GM18519 (cell line): ENCODE measurements around the gene MFRP.

Experiments used
- ATAC-seq: cut with Tn5 transposase; IDR thresholded peaks from one replicate; pipeline ENCODE4 v1.9.1; 2021; ENCODE audit warnings: mild to moderate bottlenecking, moderate library complexity; ENCODE audit not compliant: unreplicated experiment, low FRiP score

MFRP gene

DNA sequence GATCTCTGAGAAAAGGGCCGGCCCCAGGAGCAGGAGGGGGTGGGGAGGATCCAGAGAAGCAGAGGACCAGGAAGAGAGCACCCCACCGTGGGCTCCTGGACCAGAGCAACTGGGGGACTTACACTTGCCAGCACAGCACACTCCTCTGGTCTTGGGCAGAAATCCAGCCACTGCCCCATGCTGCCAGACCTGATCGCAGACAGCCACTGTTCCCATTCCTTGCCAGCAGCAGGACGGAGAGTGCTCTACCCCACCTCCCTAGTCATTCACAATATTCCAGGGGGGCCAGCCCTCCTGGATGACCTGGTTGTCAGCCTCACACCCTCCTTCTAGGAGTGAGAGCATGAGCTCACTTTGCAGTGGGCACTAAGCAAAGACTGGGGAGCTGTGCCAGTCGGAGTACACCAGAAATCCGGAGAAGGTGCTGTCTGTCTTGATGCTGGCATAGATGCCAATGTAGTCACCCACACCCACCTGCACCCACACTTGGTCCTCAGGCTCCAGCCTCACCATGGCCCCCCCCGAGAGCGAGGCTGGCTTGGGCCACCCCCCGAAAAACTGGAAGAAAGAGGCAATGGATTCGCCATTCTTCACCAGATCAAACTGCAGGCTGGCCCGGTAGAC lies 7.4 kb downstream of the MFRP start:
- ATAC-seq, result no peak

DNA sequence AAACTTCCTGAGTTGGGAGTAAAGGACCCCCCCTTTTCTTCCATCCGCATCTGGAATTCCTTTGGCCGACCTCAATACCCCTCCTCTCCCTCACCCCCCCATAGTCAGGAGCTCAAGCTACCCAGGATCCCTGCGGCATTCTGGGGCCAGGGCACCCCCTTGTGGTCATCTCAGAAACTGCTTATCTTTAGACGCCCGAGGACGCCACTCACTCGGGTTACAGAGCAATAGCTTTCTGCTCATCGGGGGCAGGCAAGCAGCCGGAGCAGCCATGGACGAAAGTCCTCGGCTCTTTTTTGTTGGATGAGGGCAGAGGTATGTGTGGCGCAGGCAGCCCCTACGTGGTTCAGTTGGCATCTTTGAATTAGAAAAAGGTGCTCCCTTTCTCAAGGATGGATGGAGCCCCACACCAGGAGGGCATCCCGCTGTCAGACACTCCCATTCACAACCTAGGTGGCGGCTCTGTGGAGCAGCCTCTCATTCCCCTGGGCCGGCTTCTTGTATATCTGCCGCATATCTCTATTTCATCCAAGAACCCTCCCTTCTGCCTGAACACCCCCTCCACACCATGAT lies 8.1 kb downstream of the MFRP start:
- ATAC-seq, result no peak

DNA sequence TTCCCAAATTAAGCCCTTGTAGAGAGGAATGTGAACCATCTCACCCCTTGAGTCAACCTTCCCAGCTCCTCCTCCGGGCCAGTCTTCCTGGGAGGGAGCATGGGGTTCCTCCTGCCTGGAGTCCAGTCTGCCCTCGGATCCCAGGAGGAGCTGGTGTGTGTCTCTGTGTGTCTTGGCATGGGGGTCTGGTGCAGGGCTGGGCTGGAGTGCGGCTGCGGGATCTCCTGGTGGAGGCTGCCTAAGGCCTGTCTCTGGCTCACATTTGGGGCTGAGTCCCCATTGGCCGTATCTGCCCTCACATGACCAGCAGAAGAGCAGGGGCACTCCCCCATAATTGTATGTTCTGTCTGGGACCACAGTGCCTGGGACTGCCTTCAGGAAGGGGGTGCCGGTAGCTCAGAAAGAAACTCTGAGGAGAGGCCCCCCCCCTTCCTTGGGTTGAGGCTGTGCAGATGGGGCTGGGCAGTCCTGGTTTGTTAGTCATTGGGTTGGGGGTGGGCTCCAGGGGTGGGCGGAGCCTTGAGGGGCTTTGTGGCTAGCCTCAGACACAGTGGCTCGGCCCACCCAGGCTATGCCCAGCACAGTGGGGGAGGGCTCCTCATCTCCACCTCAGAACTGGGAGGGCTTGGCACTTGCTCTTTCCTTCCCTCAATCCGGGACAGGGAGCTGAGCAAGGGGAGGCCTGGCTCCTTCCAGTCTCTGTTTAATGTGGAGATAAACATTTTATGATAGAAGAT lies 8.8 kb downstream of the MFRP start:
- ATAC-seq, result no peak

DNA sequence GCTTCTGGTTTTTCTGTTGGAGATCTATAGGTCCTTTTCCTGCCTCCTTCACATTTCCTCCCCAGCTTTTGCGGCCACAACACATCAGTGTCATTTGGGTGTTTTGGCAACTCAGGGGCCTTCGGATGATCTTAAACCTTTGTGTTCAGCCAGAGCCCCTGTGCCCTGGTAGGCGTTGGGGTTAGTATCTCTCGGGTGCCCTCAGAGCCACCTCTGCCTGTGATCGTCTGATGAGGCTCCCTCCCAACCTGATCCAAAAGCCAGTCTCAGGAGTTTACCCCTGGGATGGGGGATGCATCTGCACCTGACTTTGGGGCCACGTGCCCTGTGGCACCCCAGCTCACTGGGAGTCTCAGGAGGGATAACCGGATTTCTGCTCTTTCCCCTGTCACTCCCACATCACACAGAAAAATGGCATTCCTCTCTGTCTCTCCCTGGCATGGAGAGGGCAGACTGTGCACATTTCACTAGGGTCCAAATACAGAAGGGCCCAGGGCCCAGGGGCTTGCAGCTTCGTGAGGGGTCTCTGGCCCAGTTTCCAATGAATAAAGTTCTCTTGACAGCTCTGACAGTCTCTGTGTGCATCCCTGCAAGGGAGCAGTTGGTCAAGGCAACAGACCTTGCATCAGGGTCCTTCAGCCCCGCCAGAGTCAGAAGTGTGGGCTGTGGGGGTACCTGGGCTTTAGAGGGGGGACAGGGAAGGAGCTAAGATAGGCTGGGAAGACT lies 9.6 kb downstream of the MFRP start:
- no peak for ATAC-seq

DNA sequence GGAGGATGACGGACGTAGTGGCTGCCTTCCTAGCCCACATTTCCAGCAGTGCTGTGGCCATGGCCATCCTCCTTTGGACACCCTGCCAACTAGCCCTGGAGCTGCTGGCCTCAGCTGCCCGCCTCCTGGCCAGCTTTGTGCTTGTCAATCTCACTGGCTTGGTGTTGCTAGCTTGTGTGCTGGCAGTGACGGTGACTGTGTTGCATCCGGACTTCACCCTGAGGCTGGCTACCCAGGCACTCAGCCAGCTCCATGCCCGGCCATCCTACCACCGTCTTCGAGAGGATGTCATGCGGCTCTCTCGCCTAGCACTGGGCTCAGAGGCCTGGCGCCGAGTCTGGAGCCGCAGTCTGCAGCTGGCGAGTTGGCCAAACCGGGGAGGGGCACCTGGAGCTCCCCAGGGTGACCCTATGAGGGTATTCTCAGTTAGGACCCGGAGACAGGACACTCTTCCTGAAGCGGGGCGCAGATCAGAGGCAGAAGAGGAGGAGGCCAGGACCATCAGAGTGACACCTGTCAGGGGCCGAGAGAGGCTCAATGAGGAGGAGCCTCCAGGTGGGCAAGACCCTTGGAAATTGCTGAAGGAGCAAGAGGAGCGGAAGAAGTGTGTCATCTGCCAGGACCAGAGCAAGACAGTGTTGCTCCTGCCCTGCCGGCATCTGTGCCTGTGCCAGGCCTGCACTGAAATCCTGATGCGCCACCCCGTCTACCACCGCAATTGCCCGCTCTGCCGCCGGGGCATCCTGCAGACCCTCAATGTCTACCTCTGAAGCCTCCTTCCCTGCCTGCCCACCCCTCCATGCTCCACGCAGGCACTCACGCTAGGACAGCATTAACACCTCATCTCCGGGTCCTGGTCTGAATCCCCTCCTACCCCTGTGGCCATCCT lies 10.6 kb downstream of the MFRP start:
- no peak for ATAC-seq

DNA sequence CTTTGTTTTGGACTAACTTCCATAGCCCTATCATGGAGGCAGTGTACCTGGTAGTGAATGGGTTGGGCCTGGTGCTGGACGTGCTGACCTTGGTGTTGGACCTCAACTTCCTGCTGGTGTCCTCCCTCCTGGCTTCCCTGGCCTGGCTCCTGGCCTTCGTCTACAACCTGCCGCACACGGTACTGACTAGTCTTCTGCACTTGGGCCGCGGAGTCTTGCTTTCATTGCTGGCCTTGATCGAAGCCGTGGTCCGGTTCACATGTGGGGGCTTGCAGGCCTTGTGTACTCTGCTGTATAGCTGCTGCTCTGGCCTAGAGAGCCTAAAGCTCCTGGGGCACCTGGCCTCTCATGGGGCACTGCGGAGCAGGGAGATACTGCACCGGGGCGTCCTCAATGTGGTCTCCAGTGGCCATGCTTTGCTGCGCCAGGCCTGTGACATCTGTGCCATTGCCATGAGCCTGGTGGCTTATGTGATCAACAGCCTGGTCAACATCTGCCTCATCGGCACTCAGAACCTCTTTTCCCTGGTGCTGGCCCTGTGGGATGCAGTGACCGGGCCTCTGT lies 11.3 kb downstream of the MFRP start:
- ATAC-seq, result no peak

DNA sequence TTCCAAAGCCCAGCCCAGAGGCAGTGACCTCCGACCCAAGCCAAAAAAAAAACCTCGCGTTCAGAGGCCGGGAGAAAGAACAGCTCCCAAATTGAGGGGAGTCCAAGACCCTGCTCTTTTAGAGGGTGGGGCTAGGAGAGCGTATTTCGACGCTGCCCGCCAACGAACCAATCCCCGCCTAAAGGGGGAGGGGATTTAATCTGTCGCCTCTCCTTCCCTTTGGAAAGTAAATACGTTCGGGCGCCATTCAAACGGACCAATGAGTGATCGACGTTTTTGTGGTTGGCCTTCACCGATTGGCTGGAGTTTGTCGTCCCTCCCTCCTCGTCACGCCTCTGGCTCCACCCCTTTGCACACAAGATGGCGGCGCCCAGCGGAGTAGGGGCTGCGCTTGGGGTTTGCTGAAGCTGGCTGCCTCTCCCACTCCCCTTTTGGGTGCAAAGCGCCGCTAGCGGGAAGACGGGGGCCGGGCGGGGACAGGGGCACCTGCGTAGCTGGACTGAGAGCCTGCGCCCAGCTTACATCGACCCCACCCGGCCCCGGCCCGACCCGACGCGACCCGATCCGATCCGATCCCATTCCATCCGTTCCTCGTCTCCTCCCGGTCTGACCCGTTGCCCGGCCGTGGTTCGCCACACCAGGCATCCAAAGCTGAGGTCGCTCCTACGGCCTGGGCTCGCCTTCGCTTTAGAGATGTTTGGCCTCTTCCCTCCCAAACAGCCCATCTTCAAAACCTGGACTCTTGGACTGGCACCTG lies 12.2 kb downstream of the MFRP start, which contains the start of gene RNF26:
RNF26 (plus strand) TSS at position 354 of the 757 bp plus-strand sequence. CDS start 596 bp downstream, outside the sequence.
- peak; percentile 86 for ATAC-seq

DNA sequence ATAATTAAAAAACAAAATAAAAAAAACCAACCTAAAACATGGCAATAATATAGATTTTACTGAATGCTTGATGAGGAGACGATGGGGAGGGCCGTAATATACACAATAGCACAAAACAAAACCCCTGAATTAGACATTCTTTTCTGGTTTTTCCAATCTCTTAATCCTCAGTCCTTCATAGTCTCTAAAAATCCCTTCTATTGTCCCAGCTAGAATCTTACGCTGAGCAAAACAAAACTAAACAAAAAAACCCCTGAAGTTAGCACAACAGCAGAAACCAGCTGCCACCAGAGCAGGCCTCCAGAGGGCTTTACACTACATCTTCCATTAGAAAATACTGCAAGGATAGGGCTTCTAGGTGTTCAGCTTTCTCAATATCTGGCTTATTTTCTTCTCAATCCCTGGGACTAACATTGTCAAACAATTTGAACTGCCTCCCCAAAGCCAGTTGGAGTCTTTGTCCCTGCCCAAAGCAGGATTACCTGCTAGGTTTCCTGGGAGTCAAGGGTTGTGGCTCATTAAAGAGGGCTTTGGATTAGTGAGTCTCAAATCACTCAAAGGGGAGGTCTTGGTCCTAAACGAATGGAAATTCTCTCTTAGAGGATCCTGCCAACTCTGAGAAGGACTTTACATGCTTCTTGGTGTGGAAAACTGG lies 14.3 kb downstream of the MFRP start:
- ATAC-seq, result no peak

DNA sequence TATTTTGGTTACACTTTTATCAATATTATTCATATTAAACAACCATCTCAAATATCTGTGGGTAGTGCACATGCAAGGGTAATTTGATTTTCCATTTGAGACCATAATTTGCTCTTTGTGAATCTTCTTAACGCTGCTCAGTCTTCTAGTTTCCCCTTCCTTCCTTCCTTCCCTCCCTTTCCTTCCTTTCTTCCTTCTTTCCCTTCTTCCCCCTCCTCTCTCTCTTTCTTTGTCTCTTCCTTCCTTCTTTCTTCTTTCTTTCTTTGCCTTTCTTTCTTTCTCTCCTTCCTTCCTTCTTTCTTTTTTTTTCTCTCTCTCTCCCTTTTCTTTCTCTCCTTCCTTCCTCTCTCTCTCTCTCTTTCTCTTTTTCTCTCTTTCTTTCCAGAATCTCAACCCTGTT lies 16.3 kb downstream of the MFRP start:
- ATAC-seq, result no peak

DNA sequence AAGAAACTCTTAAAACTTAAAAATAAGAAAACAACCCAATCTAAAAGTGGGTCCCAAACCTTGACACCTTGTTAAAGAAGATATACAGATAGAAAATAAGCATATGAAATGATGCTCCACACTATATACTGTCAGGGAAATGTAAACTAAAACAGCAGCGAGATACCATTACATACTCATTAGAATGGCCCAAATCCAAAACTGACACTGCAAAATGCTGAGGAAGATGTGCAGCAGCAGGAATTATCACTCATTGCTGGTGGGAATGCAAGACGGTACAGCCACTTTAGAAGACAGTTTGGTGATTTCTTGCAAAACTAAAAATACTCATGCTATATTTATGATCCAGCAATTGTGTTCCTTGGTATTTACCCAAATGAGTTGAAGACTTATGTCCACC lies 17.2 kb downstream of the MFRP start:
- no peak for ATAC-seq

DNA sequence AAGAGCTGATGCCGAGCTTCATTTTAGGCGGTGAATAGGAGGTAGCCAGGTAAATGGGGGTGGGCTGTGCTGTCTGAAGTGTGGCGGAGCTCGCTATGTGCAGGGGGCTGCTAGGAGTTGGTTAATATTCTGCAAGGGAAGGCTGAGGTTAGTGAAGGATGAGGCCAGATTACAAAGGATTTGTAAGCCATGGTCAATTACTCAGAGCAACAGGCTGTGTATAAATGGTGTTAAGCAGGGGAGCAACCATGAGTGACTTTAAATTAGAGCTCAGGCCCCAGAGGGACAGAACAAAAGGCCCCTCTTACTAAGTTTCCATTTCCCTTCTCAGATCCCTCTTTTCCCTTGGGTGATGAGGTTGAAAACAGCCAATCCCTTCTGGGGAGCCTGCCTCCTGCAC lies 22.3 kb downstream of the MFRP start:
- no peak for ATAC-seq

DNA sequence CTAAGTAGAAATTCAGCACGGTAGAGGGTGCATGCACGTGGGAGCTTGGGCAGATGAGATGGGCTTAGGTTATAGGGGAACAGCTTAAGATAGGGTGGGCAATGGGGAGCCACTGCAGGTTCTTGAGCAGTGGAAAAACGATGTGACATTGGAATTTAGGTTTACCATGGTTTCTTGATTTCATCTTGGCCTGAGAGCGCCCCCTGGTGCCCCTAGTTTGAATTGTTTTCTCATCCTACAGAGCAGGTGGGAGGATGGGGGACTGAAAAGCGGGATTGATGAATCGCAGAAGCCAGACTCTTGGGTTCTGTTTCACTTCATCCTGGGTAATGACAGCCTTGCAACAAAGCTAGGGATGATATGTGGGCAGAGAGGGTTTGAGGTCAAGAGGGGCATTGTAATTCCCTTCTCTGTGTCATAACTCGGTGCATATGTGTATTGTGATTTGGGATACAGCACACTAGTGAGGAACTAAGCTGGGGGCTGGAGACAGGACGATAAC lies 22.9 kb downstream of the MFRP start:
- ATAC-seq, result no peak

DNA sequence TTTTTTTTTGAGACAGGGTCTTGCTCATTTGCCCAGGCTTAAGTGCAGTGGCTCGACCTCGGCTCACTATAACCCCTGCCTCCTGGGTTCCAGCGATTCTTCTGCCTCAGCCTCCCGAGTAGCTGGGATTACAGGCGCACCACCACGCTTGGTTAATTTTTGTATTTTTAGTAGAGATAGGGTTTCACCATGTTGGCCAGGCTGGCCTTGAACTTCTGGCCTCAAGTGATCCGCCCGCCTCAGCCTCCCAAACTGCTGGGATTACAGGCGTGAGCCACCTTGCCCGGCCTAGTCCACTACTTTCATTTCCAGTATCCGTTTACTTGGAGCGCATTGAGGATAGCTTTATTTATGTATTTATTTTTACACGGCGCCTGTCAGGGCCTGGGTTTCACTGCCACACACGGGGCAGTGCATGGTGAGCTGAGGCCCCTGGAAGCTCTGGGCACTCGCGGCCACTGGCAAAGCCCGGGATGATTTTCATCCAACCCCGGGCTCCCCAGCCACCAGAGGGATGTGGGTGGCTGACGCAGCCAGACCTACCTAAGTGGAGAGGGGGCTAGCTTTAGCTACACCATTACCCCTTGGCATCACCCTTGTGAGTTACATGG lies 23.5 kb downstream of the MFRP start:
- no peak for ATAC-seq

DNA sequence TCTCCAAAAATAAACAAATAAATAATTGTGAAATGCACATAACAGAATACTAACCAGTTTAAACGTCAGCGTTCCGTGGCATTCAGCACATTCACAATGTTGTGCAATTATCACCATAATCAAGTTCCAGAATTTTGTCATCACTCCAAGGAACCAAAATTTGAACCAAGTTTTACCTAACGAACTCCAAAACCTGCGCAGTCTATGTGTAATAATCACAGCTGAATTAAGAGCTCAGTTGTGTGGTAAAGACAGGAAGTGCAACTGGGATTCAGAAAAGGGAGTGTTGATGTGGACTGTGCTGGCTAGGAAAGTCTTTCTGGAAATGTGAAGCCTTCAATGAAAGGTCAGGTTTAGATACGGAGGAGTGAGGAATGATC lies 24.2 kb downstream of the MFRP start:
- ATAC-seq, result no peak

DNA sequence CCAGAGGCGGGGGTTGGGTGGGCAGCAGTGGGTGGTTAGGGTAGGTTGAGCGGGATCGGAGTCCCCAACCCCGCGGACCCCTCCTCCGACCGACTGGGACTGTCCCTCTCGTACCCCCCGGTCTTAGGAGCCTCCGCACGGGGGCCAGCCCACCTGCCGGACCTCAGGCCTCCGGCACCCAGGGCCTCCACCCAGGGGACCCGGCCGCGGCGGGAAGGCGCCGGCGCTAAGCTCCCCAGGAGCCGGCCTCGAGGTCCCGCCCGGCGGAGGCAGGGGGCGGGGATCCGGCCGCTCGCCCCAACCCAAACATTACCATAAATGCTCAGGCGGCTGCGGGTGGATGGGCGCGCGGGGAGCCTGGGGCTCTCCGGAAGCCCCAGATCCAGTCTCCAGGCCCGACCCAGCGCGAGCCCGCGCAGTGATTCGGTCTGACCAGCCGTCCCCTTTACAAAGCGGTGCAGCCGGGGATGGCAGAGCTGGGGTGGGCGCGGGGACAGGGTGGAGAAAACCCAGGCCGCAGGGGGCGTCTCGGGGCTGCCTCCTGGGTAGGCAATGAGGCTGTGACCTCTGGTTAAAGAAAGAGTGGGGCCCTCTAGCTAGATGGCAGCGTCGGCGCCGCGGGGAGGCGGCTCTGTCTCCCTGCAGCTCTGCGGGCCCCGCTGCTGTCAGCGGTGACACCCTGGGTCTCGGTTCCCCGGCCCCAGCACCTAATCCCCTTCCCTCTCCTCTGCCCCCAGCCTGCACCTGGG lies 25.6 kb downstream of the MFRP start:
- peak; percentile 49 for ATAC-seq

DNA sequence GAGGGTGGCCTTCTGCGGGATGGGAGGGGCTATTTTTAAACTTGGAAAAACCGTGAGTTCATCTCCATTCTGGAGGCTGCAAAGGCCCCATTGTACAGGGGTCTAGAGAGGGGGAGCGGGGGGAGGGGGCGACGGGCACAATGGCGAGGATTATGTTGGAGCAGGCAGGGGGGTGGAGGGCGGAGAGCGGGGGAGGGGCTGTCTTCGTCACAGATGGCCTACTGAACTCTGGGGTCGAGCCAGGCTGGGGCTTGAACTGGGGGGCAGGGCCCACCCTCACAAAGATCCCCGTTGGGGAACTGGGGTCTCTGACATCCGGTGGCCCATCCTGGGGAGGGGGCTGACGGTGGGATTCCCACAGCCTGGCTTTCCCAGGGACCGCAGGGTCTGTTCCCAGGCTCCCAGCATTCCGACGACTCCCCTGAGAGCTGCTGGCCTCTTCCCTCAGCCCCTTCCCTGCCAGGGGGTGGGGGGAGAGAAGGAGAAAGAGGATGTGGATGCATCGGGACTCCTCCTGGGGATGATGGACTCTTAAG lies 26.2 kb downstream of the MFRP start:
- ATAC-seq, result no peak

DNA sequence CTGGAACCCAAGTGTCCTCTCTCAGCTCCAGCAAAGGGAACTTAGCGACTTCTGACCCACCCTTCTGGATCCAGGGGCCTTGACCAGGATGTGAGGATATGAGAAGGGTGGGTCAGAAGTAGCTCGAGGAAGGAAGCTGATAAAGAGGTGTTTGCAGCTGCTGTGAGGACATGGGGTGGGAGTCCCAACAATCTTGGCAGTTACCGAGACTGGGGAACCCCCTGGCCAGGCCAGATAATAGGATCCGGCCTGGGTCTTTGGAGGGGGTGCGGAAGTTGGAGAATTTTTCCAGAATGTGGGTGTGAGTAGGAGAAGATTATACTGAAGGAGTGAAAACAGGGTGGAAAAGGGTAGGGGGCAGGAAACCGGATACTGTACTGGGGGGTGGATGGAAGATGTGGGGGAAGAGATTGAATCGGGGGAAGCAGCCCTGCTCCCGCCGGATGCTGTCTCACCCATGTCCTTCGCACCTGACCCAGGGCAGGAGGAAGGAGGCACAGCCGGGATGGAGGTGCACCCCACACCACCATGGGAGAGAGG lies 26.7 kb downstream of the MFRP start:
- no peak for ATAC-seq
